SKM-1 treated with dmso at 0.1 percent for 144 hours (cell line): ENCODE measurements around the gene HUNK.
"Not testable (repeated sequence)": the region's sequence is repeated elsewhere in the genome, so short reads cannot be mapped to it uniquely, and the experiment has no call there.

Experiments
- DNase-seq: peaks from one replicate; lab custom pipeline; 2025; ENCODE audit not compliant: unreplicated experiment; lab: John Stamatoyannopoulos, UW

HUNK gene

GRCh38 chr21:31918250-31918775, 45.5 kb downstream of the HUNK start:
- DNase-seq: no peak

- DNase-seq: no peak
Measured at GRCh38 chr21:31920275-31920674, 47.5 kb downstream of the HUNK start.

GRCh38 chr21:31921079-31921478, 48.3 kb downstream of the HUNK start:
- DNase-seq: no peak

GRCh38 chr21:31922881-31923280, 50.1 kb downstream of the HUNK start:
- no peak for DNase-seq

GRCh38 chr21:31923756-31924155, 50.9 kb downstream of the HUNK start:
- no peak for DNase-seq

GRCh38 chr21:31924548-31924947, 51.7 kb downstream of the HUNK start:
- DNase-seq: no peak

- DNase-seq: no peak
Measured at GRCh38 chr21:31926498-31926897, 53.7 kb downstream of the HUNK start.

GRCh38 chr21:31927689-31928353, 55.0 kb downstream of the HUNK start:
- DNase-seq: no peak

GRCh38 chr21:31928656-31929055, 55.8 kb downstream of the HUNK start:
- DNase-seq: no peak

- DNase-seq: no peak
Measured at GRCh38 chr21:31929548-31929947, 56.7 kb downstream of the HUNK start.

GRCh38 chr21:31930001-31930400, 57.2 kb downstream of the HUNK start:
- DNase-seq: no peak

GRCh38 chr21:31931644-31932469, 59.0 kb downstream of the HUNK start:
- no peak for DNase-seq

- DNase-seq: no peak
Measured at GRCh38 chr21:31932470-31932764, 59.6 kb downstream of the HUNK start.

- DNase-seq: no peak
Measured at GRCh38 chr21:31937303-31937702, 64.5 kb downstream of the HUNK start.

- no peak for DNase-seq
Measured at GRCh38 chr21:31938330-31939301, 65.8 kb downstream of the HUNK start.

- DNase-seq: no peak
Measured at GRCh38 chr21:31941694-31942093, 68.9 kb downstream of the HUNK start.

- DNase-seq: no peak
Measured at GRCh38 chr21:31943561-31943960, 70.7 kb downstream of the HUNK start.

GRCh38 chr21:31945141-31945540, 72.3 kb downstream of the HUNK start:
- DNase-seq: no peak

GRCh38 chr21:31945546-31945945, 72.7 kb downstream of the HUNK start:
- DNase-seq: no peak

GRCh38 chr21:31946231-31946630, 73.4 kb downstream of the HUNK start:
- DNase-seq: no peak

GRCh38 chr21:31946876-31947550, 74.2 kb downstream of the HUNK start:
- not testable (repeated sequence) for DNase-seq
